HG03135 (cell line): Measurements from ENCODE around the gene IGF2BP3.

Source experiments
- ATAC-seq: cut with Tn5 transposase; IDR thresholded peaks from one replicate; pipeline ENCODE4 v1.9.1; 2021; ENCODE audit warnings: mild to moderate bottlenecking, moderate library complexity; ENCODE audit not compliant: unreplicated experiment

IGF2BP3 gene

DNA sequence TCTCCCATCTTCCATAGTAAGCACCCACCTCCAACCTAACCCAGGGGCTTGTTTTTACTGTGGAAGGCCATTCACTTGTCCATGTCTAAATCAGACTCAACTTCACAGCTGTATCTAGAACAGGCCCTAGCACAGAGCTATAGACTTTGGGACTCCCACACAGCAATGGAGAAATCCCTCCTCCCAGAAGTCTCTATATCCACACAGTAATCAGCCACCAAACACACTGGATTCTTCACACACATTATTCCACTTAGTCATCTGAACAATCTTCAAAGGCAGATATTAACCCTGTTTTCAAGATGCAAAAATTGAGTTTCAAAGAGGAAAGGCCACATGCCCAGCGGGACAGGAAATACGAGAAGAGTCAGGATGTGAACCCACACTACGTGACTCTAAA, 89.3 kb downstream of the IGF2BP3 start:
- no peak for ATAC-seq

DNA sequence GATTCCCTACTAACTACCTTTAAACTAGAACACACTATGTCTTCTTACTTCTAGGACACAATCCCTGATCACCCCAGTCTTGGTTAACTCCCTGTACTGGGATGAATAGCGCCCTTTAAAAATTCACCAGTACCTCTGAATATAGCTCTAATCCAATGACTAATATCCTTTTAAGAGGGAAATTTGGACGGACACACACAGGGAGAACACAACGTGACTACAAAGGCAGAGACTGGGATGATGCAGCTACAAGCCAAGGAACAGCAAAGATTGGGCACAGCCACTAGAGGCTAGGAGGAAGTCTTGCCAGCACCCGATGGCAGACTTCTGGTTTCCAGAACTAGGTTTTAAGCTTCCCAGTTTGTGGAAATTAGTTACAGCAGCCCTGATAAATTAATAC, 89.7 kb downstream of the IGF2BP3 start:
- ATAC-seq, result no peak

DNA sequence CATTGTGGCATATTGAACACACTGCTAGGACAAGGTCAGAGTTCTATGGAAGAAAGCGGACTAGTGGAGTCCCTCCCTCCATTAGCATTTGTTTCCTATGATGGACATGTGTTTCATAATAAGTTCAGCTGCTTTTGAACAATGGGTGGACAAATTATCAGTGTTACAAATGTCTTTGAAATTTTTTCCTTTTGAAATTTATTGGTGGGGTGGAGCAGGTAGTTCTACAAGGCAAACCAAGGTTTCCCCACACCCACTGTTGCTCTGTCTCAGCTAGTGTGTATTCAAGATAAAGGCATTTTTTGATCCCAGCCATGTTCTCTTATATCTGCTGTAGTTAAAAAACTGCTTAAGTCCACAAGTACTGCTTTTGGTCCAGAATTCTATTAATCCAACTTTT, 91.3 kb downstream of the IGF2BP3 start:
- ATAC-seq, result no peak

DNA sequence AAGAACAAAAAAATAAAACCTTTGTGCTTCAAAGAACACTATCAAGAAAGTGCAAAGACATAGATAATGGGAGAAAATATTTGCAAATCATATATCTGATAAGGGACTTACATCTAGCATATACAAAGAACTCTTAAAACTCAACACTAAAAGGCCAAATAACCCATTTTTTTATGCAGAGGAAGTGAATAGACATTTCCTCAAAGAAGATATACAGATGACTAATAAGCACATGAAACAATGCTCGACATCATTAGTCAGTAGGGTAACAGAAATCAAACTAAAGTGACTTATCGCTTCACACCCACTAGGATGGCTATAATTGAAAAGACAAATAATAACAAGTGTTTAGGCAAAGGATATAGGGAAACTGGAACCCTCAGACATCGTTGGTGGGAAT, 93.2 kb downstream of the IGF2BP3 start:
- no peak for ATAC-seq

DNA sequence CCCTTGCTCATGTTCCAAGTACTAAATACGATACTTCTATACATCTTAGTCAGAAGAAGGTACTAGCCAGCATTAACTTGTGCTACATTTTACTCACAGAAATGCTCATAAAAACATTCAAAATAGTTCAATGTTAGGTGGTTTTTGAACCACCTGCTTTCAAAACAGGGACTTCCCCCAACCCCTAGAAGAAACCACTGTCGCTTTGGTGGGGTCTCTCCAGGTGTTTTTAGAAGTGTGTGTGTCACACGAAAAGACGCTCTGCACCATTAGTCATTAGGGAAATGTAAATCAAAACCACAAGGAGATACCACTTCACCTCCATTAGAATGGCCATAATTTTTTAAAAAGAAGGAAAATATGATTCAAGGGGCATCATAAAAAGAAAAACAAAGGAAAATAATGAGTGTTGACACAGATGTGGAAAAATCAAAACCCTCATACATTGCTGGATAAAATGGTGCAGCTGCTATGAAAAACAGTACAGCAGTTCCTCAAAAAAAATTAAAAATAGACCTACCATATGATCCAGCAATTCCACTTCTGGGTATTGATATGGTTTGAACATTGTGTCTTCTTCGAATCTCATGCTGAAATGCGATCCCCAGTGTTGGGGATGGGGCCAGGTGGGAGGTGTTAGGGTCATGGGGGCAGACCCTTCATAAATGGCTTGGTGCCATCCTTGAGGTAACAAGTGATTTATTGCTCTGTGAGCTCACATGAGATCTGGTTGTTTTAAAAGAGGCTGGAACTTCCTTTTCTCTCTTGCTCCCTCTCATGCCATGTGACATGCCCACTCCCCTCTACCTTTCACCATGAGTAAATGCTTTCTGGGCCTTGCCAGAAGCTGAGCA, 96.9 kb downstream of the IGF2BP3 start:
- ATAC-seq, result peak; percentile 64

DNA sequence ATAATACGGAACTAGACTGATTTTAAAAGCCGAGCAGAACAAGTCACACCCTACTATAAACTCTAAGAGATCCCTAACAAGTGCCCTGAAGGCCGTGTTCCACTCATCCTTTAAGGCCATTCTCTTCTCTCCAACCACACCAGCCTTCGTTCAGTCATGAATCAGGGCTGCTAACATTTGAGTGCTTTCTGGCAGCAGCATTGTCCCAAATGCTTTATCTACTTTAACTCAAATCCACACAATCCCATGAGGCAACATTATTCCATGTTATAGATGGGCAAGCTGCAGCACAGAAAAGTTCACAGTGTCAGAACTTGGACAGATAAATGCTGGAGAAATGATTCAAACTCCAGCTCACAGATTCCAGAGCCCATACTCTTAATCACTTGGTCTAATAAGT, 97.7 kb downstream of the IGF2BP3 start:
- no peak for ATAC-seq

DNA sequence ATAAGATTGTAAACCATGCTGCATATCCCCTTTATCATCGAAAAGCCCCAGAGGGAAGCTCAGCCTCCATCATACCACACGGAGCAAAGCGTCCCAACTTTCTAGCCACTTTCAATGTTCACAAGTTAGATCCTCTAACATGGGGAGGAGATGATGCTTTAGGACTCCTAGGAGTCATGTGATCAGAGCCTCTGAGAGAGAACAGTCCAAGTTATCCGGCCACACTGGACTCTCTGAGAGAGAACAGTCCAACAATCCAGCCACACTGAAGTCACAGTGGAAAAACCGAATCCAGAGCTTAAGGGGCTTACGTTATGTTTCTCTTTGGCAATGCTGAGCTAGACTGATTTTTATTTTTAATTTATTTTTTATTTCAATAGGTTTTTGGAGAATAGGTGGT, 98.6 kb downstream of the IGF2BP3 start:
- no peak for ATAC-seq

DNA sequence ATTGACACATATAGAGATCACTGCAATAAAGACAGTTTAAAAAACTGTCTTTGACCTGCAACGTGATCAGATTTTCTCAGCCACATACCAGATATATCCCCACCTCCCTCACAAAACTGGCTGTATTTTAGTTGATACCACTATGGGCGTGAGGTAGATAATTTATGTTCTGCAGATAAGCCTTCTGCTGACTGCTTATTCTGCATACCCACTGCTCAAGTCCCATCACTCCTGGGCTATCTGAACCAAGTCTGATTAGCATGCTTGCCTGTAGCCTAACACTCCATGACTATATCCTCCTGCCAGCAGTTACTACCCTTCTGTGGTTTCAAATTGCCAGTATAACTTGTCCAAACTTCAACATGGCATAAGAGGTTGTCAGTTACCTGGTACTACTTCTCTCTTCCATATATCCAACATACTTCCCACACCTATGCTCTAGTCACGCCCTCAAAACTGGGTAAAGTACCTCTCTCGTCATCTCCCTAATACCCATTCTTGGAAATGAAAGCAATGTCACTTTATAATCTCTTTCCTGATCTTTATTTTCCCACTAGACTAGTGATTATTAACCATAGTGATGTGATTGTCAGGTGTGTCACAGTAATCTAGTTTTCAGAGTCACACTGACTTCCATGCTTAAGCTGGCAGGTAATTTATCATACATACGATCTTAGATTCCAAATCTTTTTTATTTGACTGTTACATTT, 100.4 kb downstream of the IGF2BP3 start:
- ATAC-seq, result no peak

DNA sequence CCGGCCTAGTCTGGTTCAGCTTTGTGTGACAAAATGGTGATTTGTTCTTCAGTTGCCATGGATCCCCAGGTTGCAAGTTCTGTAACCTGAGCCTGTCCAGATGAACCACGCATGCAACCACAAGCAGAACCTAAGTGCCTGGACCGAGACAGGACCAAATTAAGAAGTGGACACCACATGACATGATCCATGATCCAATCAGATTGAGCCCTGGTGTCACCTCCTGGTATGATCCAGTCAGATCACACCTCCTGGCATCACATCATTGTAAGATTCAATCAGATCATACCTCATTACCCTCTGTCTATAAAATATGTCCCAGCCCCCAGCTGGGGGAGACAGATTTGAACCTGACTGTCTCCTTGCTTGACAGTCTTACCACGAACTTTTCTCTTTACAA, 101.2 kb downstream of the IGF2BP3 start:
- ATAC-seq, result no peak

DNA sequence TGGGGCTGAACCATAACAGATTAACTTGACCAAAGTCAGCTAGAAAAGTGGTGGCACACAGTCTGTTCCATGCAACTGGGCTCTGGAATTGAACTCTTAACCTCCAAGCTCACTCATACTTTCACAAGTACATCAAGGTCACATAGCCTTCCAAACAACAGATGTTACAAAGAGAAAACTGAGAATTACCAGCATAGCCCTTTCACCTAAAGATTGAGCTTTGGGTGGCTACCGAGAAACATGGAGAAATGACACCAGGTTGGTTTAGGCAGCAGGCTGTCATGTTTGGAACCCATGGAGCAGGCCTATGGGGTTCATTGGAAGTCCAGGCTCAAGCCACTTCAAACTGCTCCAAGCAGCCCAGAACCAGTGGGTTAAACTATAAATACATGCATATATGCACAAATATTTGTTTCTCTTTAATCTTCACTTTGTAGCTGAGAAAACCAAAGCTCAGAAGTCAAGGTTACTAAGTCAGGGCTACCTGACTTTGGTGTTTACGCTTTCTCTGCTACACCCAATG, 112.1 kb downstream of the IGF2BP3 start:
- ATAC-seq, result no peak

DNA sequence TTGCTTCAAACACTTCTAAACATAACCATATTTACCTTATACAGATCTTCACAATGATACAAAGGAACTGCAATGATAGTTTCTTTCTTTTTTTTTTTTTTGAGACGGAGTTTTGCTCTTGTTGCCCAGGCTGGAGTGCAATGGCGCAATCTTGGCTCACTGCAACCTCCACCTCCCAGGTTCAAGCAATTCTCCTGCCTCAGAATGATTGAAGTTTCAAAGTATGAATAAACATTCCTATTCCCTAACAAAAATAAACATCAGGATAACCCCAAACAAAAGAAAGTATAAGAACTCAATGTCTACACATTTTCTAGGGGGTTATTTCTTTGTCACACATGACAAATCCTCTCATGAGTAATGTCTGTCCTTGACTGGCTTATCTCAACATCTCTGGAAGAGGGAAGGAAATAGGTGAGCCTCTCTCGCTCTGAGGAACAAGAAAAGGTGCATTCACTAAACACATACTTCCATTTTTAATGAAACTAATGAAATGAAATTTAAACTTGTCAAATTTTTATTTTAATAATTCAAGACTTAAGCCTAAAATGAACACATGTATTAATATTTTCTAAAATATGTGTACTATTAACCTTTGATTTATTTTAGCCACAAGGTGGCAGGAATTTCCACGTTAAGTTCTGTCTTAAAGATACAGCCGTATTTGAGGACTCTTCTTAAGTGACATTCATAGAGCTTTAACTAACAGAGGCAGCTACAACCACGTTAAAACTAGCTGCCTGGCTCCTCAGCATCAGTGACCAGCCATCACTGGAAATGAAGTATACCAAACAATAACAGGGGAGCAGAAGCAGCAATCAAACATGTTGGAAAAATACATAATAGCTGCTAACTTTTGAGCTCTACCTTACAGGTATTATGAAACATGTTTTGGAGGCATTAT, 112.8 kb downstream of the IGF2BP3 start:
- peak; percentile 62 for ATAC-seq

DNA sequence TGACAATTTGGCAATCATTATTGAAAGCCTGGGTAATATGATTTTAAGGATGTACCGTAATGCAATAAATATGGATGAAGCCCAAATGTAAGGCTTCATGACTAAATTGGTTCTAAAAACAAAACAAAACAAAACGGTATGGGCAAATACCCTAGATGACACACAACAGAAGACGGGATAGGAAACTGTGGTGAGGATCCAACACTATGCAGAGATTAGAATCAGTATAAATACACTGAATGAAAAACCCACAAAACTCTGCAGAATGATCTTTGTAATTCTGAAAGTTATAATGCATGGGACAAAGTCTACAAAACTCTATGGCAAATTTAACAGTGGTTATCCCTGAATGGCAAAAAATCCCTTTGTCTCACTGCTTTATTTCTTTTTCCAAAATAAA, 113.6 kb downstream of the IGF2BP3 start:
- no peak for ATAC-seq

DNA sequence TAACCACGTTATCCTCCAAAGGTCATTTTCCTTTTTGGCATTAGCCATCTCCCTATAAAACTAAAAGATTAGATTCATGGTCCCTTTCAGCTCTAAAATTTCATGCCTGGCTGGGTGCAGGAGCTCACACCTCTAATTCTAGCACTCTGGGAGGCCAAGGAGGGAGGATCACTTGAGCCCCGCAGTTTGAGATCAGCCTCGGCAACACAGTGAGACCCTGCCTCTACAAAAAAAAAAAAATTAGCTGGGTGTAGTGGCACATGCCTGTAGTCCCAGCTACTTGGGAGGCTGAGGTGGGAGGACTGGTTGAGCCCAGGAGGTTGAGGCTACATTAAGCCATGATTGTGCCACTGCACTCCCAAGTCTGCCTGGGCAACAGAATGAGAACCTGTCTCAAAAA, 114.1 kb downstream of the IGF2BP3 start:
- no peak for ATAC-seq

DNA sequence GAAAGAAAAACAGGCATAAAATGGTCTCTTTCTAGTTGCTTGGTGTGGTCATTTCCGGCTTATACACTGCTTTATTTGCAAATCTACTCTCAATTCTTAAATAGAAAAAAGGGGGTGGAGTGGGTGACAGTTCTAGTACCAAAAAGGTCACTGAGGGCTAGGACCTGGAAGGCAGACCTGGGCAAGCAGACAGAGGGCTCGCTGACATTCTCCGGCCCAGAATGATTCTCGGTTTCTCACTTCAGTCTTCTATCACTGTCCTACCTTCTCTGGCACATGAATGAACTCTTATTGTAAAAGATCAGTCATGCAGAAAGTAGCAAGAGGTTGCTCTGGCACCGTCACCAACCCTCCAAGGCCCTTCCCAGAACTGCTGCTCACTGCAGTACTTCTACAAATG, 117.1 kb downstream of the IGF2BP3 start:
- ATAC-seq, result no peak

DNA sequence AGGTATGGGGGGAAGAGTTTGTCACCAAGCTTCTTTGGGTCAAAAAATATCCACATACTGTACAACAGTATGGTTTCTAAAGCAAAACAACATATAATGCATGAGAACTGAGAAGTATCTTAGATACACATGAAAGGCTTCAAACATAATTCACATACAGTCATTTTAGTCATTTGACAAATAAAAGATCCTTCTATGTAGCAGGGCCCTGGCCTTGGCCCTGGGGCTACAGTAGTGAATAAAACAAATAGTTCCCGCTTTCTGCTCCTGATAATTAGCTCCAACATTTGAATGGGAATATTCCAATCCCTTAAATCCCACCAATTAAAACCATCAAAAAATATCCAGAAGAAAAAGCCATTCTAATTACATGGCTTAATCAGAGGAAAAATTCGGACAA, 119.8 kb downstream of the IGF2BP3 start:
- no peak for ATAC-seq

DNA sequence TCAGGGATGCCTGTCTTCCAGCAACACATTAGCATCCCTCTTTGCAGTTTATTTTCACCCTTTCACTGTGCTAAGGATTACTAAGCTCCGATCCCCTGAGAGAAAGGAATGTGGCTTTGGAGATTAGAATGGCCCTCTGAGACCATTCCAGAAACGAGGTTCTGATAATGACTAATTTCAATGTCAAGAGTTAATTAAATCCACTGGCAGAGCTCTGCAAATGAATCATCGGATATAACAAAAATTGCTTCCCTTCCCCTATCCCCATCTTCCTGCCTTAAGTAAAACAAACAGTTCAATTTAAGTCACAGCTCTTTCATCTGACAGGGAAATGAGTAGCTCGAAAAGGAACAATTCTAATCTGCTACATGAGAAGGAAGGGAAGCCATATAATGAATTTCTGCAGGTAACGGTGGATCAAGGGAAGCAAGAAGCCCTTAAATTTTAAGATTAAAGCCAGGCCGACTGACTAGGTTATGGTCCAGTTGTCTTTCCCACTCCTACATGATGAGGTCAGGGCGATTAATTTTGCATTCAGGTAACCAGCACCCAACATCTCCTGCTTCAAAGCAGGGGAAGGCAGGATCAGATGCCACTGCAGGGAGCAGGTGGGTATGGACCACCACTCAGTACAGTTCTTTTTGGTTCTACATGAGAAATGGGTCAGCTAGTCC, 120.7 kb downstream of the IGF2BP3 start:
- ATAC-seq, result no peak

DNA sequence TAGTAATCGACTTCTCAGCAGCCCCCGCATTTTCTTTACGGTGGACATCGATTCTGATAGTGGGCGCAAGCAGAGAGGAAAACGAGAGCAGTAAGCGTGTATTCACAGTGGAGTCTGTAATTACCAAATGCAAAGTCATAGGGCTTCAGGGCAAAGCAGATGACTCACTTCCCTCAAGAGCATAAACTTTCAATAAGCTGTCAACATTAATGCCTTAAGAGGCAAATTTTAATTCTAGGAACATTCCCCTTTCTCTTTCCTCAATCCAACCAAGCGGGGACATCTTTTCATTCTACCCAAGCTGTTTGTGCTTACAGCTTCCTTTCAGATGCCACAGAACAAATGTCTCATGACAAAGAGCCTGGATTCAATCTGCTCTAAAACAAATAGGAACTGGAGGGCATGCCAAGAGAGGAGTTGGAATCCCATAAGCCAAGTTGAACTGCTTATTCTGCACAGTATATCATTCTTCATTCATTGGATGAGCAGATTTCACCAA, 122.6 kb downstream of the IGF2BP3 start:
- no peak for ATAC-seq

DNA sequence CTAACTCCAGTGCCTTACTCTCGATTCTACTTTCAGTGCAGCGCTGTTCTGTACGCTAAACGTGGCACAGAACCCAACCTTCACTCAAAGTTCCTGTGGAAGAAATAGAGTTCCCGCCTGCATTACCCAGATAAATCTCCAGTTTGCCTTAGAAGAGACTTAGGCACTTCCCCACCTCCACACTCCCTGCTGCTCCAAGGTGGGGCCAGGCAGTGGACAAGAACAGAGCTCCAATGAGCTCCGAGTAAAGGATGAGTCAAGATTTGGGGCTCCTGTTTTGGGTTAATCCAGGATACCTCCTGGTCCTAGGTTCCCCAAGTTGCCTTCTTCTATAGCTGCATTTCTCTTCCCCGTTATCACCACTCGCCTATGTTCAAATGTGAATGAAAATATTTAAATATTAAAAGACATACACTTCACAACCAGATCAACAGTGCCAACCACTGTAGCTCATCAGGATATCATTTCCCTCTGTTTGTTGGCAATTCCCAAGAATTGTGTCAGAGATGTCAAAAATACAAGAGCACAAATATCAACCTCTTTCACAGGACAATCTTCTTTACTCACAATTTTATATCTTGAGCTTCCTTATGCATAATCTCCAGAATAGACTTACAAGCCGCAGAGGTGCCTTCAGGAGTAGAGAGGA, 123.1 kb downstream of the IGF2BP3 start:
- ATAC-seq, result no peak

DNA sequence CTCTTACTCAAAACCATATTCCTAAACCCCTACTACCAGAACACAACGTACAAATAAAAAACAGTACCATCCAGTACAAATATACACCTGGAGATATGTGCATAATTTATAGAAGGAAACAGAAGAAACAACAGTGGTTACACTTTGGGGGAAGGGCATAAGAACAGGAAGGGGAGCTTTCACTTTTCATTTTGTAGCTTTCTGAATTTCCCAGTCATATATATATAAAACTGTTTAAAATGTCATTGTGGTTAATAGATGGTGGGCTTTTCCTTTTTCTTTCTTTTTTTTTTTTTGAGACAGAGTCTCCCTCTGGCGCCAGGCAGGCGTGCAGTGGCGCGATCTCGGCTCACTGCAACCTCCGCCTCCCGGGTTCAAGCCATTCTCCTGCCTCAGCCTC, 124.0 kb downstream of the IGF2BP3 start:
- ATAC-seq, result no peak

DNA sequence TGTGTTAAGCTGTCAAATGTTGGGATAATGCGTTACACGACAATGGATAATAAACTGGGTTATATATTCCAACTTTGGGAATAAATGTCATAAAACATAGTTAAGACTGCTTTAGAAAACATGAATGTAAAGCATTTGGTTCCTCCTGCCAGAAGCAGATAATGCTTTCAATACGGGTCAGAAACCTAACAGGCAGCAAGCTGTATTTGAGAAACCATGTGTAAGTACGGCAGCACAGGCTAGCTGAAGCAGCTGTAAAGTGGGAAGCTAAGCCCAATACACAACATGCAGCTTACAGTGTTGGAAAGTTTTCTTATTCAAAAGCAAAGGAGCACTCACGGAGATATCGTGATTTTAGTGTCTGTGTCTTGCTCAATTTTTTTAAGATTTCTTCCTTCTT, 124.7 kb downstream of the IGF2BP3 start:
- ATAC-seq, result no peak
